HT1080 (cell line): ENCODE data around the gene TMTC1. TPM values are rescaled to one million over a fixed set of nuclear protein-coding genes. Genes with fewer than 3 reads are reported as not detected.
"Not testable (repeated sequence)": the region's sequence is repeated elsewhere in the genome, so short reads cannot be mapped to it uniquely, and the experiment has no call there.

Source experiments
- DNase-seq: peaks from one replicate; pipeline ENCODE4 v3.0.0-alpha.2; 2015; ENCODE audit warnings: low read depth
- total RNA-seq: library from RNA; depleted of rRNA; stranded (reverse); fragments of >200 nt; shearing (Covaris generic); gene quantifications from 2 replicates; pipeline ENCODE4 v1.2.3, GENCODE V29; 2014

TMTC1 gene
- total RNA-seq, 1 experiment from 2014 or later: 0.11 TPM

DNA sequence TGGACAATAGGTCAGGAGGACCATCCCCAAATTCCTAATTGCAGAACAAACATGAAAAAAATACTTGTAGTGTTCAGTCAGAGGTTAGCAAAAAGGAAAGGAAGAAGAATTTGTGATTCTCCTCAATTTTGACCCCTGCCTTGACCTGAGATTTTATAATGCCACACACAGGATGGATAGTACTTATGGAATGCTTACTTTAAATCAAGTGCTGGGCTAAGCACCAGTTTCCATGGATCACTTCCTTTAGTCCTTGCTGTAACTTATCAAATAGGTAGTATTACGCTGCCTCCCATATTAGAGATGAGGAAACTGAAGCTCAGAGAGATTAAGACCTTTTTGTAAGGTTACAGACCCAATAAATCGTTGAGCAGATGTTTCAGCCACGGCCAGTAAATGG, 205.0 kb downstream of the TMTC1 start:
- no peak for DNase-seq

- DNase-seq: no peak
Observed at GRCh38 chr12:29578070-29578469, 205.7 kb downstream of the TMTC1 start.

DNA sequence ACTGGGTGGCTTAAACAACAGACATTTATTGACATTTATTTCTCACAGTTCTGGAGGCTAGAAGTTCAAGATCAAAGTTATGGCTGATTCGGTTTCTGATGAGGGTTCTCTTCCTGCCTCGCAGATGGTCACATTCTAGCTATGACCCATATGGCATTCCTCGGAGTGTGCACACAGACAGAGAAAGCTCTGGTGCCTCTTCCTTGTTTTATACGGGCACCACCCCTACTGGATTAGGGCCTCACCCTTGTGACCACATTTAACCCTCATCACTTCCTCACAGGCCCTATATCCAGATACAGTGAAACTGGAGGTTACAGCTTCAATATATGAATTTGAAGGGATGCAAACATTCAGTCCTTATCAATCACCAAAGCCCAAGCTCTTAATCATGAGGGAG, 209.2 kb downstream of the TMTC1 start:
- no peak for DNase-seq

GRCh38 chr12:29572938-29573337, 210.8 kb downstream of the TMTC1 start:
- no peak for DNase-seq

DNA sequence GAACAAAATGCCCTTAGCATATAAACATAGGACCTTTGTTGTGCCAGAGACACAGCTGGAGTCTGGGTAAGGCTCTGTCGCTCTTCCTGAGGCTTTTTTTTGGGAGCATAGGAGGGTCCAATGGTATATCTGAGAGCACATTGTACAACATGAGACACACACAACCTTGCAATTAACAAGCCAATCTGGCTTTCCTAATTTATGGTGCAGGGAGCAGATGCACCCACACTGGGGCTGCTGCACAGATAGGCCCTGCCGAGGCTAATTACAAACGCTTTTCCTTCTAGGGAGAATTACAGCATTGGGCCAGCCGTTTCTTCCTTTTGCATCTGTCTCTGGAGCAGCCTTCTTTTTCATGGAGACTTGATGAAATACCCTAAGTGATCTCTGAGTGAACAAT, 211.3 kb downstream of the TMTC1 start:
- DNase-seq: no peak

GRCh38 chr12:29569132-29569757, 214.5 kb downstream of the TMTC1 start:
- DNase-seq: no peak

DNA sequence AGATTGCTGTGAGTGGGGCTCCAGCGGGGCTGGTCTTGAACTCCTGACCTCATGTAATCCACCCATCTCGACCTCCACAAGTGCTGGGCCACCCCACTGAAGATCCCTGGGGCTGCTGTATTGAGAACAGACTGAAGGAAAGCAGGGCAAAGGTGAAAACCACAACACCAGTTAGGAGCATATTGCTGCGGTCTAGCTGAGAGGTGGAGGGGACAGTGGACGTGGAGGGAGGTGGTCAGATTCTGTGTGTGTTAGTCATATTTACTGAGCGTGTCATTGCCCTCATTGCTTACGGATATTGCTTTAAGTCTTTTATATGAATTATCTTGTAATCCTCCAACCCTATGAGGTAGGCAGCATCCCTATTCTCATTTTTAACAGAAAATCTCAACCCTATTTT, 217.3 kb downstream of the TMTC1 start:
- peak; percentile 65 for DNase-seq

- no peak for DNase-seq
Observed at GRCh38 chr12:29565727-29566126, 218.0 kb downstream of the TMTC1 start.

DNA sequence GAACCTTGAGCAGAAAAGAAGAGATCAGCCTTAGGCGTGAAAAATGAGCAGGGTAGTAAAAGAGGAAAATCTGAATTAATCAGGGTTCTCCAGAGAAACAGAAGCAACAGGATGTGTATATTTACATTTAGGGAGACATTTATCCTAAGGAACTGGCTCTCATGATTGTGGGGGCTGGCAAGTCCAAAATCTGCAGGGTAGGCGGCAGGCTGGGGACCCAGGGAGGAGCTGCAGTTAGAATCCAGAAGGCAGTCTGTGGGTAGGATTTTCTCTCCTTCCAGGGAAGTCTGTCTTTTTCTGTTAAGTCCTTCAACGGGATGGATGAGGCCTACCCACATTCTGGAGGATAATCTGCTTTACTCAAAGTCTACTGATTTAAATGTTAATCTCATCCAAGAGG, 218.8 kb downstream of the TMTC1 start:
- DNase-seq: no peak

DNA sequence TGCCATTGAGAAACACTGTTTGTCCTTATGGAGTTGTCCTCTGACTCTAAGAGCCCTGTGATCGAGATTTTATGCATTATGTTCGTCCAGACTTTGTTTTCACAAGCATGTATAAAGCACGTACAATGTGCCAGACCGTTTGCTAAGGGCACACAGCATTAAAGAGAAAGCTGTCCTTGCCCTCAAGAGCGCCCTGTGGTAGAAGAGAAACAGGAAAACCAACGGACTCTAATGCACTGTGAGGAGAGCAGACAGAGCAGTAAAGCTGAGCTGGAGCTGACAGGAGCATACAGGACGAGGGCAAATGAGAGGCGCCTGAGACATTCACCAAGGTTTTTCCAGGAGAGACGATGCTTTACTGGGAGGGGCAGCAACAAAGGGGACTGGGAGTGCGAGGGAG, 220.1 kb downstream of the TMTC1 start:
- DNase-seq: no peak

DNA sequence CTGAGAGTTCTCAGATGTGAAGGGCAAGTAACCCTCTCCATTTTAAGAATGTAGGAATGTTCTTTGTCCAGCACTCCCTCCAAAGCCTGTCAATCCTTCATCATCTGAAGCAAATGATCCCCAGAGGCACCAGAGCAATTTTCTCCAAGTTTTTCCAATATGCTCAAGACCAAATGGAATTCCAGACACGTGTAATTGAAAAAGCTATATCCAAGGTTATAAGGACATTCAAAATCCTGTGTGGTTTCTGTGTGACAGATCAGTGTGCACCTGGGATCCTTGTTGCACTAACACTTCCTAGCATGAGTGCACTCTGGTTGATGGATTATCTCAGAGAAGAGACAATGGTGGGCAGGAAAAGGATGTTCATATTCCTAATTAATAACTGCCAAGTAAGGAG, 220.7 kb downstream of the TMTC1 start:
- DNase-seq: no peak

GRCh38 chr12:29562110-29562804, 221.5 kb downstream of the TMTC1 start:
- DNase-seq: peak; percentile 44

GRCh38 chr12:29561664-29562071, 222.1 kb downstream of the TMTC1 start:
- no peak for DNase-seq

- DNase-seq: no peak
Observed at GRCh38 chr12:29559198-29559597, 224.5 kb downstream of the TMTC1 start.

DNA sequence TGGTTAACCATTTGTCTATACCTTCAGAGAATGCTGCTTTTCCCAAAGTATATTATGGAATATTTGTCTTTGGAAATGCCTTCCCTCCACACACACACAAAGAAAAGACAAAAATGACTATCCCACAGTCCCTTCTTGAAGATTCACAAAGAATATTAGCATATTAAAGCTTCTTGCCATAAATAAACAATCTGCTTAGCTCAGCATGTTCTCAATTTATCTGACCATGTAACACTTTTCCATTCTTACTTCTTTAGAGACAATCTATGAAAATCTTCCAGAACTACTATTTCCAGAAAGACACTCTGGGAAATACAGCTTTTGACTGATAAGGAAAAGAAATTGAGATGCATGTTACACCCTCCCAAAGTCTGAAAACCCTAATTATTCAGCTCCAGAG, 227.4 kb downstream of the TMTC1 start:
- no peak for DNase-seq

DNA sequence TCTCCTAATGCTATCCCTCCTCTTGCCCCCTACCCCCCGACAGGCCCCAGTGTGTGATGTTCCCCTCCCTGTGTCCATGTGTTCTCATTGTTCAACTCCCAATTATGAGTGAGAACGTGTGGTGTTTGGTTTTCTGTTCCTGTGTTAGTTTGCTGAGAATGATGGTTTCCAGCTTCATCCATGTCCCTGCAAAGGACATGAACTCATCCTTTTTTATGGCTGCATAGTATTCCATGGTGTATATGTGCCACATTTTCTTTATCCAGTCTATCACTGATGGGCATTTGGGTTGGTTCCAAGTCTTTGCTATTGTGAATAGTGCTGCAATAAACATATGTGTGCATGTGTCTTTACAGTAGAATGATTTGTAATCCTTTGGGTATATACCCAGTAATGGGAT, 228.3 kb downstream of the TMTC1 start:
- not testable (repeated sequence) for DNase-seq

DNA sequence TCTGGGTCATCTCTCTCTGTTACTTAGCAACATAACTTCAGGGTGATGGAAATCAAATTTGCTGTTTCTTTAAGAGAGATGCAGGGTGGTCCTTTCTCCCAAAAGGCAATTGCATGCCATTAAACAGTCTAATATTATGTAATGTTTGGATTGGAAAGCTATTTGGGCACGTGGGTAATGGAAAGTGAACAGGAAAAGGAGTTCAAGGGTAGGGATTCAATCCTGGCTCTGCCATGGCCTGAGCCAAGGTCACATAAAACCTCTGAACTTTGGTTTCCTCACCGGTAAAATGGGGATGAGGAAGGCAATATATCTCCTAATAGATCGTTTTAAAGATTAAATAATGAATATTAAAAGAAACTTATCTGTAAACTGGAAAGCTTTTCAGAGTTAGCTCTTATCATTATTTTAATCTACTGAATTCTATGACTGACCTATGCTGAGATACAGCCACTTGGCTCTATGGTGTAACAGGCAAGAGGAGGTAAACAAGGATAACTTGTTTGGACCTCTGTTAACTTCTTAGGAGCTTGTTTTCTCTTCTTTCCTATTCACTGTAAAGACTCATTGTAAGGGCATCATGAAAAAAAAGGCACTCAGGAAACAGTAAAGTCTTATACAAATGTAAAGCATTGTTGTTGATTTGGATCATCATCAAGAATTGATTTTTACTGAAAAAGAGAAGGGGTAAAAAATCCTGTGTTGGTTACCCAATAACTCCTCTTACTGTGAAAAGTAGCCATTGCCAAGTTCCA, 230.6 kb downstream of the TMTC1 start:
- DNase-seq: no peak

DNA sequence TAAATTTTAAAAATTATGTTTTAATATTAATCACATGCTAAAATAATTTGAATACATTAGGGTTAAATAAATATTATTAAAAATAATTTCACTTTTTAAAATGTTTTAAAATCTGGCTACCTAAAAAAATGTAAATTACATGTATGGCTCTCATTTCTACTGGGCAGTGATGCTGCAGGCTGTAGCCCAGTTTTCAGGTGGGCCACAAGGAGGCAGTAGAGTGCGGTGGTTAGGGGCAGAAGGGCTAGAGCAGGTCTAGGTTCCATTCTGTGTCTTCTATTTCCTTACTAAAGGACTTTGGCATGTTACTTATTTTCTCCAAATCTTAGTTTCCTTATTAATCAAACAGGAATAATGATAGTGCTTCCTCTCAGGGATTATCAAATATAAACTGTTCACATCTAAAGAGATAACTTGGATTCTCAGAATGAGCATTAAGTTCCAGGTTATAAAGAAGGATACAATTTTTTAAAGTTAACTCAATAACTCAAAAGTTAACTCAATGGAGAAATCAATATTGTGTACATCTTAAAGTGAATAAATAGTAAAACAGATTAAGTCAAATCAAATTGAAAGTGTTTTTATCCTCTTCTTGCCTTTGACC, 231.3 kb downstream of the TMTC1 start:
- peak; percentile 11 for DNase-seq

GRCh38 chr12:29551812-29552211, 231.9 kb downstream of the TMTC1 start:
- DNase-seq: no peak

DNA sequence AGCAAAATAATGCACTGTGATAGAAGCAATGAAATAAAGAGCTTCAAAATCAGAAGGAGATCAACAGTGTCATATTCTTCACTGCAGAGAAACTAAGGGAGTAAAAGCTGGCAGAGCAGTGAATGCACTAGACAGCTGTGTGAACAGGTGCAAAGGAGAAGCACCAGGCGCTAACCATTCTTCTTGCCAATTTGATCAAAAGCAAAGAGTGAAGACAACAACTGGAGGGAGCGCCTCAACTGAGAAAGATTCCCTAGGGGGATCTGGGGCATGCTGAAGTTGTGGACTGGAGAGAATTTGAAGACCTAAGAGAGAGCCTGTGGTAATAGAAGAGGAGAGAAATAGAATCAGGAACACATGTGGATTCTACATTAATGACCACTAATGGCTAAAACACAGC, 235.9 kb downstream of the TMTC1 start:
- DNase-seq: no peak

DNA sequence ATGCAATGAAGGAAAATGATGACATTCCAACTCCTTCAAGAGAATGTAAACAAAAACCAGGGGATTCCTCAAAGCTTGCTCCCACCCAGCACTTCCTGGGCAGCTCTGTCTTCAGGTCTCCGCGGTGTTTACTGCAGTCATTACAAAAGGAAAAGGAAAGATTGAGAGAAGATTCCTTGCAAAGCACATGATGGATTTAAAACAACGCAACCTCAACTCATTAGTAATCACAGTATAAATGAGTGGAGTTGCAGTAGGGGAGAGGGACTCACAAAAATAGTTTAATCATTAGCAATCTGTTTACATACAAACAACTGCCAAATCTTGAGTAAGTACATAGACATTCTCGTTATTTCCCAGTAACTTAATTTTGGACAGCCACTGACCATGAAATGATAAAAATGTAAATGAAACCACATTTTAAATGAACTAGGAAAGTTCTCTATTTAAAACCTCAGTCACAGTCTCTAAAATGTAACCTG, 236.6 kb downstream of the TMTC1 start:
- DNase-seq: no peak

- DNase-seq: peak; percentile 7
Observed at GRCh38 chr12:29546000-29546399, 237.7 kb downstream of the TMTC1 start.
